Measurements from ENCODE around the gene CCL21. TPM values are rescaled to one million over a fixed set of nuclear protein-coding genes. Genes with fewer than 3 reads are reported as not detected.

CCL21 gene
- total and polyA plus RNA-seq, 10 of the 15 experiments (the other 5 are each of a cell fraction or from before 2014, with no cell fraction given), result 0.26 TPM; not detected in 9

- ChIA-PET SMC1A (ENCODE audit: uncharacterized antibody, unreplicated experiment) (no interaction called here), CTCF (interaction anchor here (0.7 to 1.6 kb wide), 3 partner anchors 33 to 65 kb away, joined by 3 to 4 read pairs (median 3); no protein-coding TSS in a partner anchor), RAD21 (ENCODE audit: unreplicated experiment) (no interaction called here), POLR2A (no interaction called here)
- DNase-seq (ENCODE audit: low read depth, low spot score), result no peak
- no peak overlapping the region for H3K4me2 ChIP-seq (ENCODE audit: control insufficient read depth, insufficient read depth)
- no peaks in the 10 kb centered on the region; the same call in 2 of the 3 replicates for H3K9me3 ChIP-seq (replicated peaks; ENCODE audit: control insufficient read depth, insufficient read depth, low read length)
- H3K4me3 ChIP-seq, result no peak overlapping the region
- BruUV-seq (replicated peaks), result no TSS peak
- no peak for FAIRE-seq
- H3K9ac ChIP-seq (ENCODE audit: control insufficient read depth, insufficient read depth, low read length), result no peak overlapping the region
- WGBS (ENCODE audit: insufficient coverage, insufficient replicate concordance, low lambda C conversion rate, missing lambda C conversion rate), result 20% methylated on average over 5 of the region's 5 CpGs
- H3K4me1 ChIP-seq (ENCODE audit: control insufficient read depth, insufficient read depth, low read length), result no peaks in the 10 kb centered on the region; the same call in 1 of the 2 replicates
- no peaks in the 10 kb centered on the region for H3K27me3 ChIP-seq (replicated peaks in 1 of 2; ENCODE audit: control insufficient read depth in 2 of 2, insufficient read depth in 2 of 2, low read length in 1 of 2)
- no peaks in the 10 kb centered on the region for H3K79me2 ChIP-seq (ENCODE audit: control insufficient read depth, insufficient read depth, low read length)
- H4K20me1 ChIP-seq (ENCODE audit: control insufficient read depth, insufficient read depth), result no peaks in the 10 kb centered on the region
- intact Hi-C loops (cut with micrococcal nuclease; ENCODE audit: unreplicated experiment) (no loop called here), in situ Hi-C loops (cut with MboI) (no loop called here)
- ATAC-seq, result no peak
- H3K27ac ChIP-seq (ENCODE audit: control insufficient read depth, insufficient read depth), result no peak overlapping the region
- H3K36me3 ChIP-seq (ENCODE audit: control insufficient read depth in 2 of 2, insufficient read depth in 2 of 2, low read length in 1 of 2), result no peaks in the 10 kb centered on the region
- H2AFZ ChIP-seq (ENCODE audit: control insufficient read depth, low read depth, low read length), result no peak overlapping the region
- no peak for TF ChIP-seq ZNF592 (IDR thresholded peaks at IDR 0.05)
- no peak for TF ChIP-seq SREBF1 (IDR thresholded peaks at IDR 0.05; ENCODE audit: low read length)
- TF ChIP-seq STAT1 (conservative IDR thresholded peaks at IDR 0.05), result no peak
- TF ChIP-seq SIX5 (IDR thresholded peaks at IDR 0.05; ENCODE audit: low read depth, low read length, severe bottlenecking), result no peak
- TF ChIP-seq IRF4 (IDR thresholded peaks at IDR 0.05; ENCODE audit: low read depth, low read length), result no peak
- no peak for TF ChIP-seq RFX5 (IDR thresholded peaks at IDR 0.05; ENCODE audit: low read depth, low read length)
- TF ChIP-seq CHD4 (IDR thresholded peaks at IDR 0.05), result no peak
- no peak for TF ChIP-seq NFYA (IDR thresholded peaks at IDR 0.05; ENCODE audit: borderline replicate concordance, low read depth, low read length)
- TF ChIP-seq REST (IDR thresholded peaks at IDR 0.05; ENCODE audit: low read depth, low read length), result no peak
- no peak for TF ChIP-seq E4F1 (IDR thresholded peaks at IDR 0.05; ENCODE audit: borderline replicate concordance, partially characterized antibody)
- TF ChIP-seq EED (IDR thresholded peaks at IDR 0.05; ENCODE audit: low read depth), result no peak
- TF ChIP-seq PAX5 (IDR thresholded peaks at IDR 0.05; ENCODE audit: borderline replicate concordance, low read depth, low read length), result no peak
- TF ChIP-seq CBFB (IDR thresholded peaks at IDR 0.05; ENCODE audit: low read depth), result no peak
- no peak for TF ChIP-seq TBL1XR1 (IDR thresholded peaks at IDR 0.05; ENCODE audit: low read depth, low read length)
- TF ChIP-seq NBN (IDR thresholded peaks at IDR 0.05), result no peak
These were observed 40.0 kb downstream of the CCL21 start for GRCh38 chr9:34669809-34670562.
